AG04449 (cell line): Measurements from ENCODE around the gene GMDS.

Source experiments
- CTCF ChIA-PET: fragments of 350-600 bp; formaldehyde crosslinking; extraction: SDS; loops from one replicate; lab custom pipeline; 2021; ENCODE audit warnings: antibody characterized with exemption; lab: Yijun Ruan, JAX
- POLR2A ChIA-PET: fragments of 400-600, 350-600 bp; formaldehyde crosslinking; extraction: SDS; loops from one replicate; lab custom pipeline; 2020; ENCODE audit warnings: antibody characterized with exemption, inconsistent platforms; lab: Yijun Ruan, JAX
- DNase-seq: peaks from one replicate; pipeline ENCODE4 v3.0.0-alpha.2; 2010; ENCODE audit warnings: low read depth, low spot score
- H3K4me3 ChIP-seq: 2 replicates; pipeline ENCODE4 v1.5.1; 2011; ENCODE audit warnings: low read depth, mild to moderate bottlenecking, control low read depth, low read length
- TF ChIP-seq, protein P1 (sequence below): IDR thresholded peaks from one replicate; pipeline ENCODE4 v1.5.1; 2011; ENCODE audit warnings: mild to moderate bottlenecking, moderate library complexity, low read length, control low read depth, inconsistent platforms; ENCODE audit not compliant: insufficient read depth; ENCODE audit errors: missing control alignments

The GMDS gene

DNA sequence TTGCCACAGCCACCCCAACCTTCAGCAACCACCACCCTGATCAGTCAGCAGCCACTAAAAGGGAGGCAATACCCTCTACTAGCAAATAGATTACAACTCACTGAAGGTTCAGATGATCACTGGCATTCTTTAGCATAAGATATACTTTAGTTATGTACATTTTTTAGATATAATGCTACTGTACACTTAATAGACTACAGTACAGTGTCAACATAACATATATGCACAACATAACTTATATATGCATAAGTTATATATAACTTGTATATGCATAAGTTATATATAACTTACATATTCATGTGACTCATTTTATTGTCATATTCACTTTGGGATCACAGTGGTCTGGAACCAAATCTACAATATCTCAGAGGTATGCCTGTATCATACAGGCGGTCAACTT is 61.7 kb downstream of the GMDS start:
- ChIA-PET CTCF (interaction anchor here (2.4 kb wide), 1 partner anchor 14 kb away, joined by 7 read pairs; no protein-coding TSS in a partner anchor), POLR2A (no interaction called here)
- TF ChIP-seq, protein P1, sequence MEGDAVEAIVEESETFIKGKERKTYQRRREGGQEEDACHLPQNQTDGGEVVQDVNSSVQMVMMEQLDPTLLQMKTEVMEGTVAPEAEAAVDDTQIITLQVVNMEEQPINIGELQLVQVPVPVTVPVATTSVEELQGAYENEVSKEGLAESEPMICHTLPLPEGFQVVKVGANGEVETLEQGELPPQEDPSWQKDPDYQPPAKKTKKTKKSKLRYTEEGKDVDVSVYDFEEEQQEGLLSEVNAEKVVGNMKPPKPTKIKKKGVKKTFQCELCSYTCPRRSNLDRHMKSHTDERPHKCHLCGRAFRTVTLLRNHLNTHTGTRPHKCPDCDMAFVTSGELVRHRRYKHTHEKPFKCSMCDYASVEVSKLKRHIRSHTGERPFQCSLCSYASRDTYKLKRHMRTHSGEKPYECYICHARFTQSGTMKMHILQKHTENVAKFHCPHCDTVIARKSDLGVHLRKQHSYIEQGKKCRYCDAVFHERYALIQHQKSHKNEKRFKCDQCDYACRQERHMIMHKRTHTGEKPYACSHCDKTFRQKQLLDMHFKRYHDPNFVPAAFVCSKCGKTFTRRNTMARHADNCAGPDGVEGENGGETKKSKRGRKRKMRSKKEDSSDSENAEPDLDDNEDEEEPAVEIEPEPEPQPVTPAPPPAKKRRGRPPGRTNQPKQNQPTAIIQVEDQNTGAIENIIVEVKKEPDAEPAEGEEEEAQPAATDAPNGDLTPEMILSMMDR, result no peak
- H3K4me3 ChIP-seq, result no peak overlapping the region
- no peak for DNase-seq

DNA sequence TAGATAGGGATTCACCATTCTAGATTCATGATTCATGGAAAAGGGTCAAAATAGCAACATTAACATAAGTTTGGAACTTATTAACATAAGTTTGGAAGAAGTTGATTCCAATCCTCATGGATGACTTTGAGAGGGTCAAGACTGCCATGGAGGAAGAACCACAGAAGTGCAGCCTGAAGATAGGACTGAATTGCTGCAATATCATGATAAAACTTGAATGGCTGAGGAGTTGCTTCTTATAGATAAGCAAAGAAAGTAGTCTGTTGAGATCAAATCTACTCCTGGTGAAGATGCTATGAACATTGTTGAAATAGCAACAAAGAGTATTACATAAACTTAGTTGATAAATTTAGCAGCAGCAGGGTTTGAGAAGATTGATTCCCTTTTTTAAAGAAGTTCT is 62.2 kb downstream of the GMDS start:
- TF ChIP-seq, protein P1, result no peak
- CTCF ChIA-PET, result no interaction called here
- H3K4me3 ChIP-seq, result no peak overlapping the region
- no peak for DNase-seq
- POLR2A ChIA-PET, result no interaction called here

DNA sequence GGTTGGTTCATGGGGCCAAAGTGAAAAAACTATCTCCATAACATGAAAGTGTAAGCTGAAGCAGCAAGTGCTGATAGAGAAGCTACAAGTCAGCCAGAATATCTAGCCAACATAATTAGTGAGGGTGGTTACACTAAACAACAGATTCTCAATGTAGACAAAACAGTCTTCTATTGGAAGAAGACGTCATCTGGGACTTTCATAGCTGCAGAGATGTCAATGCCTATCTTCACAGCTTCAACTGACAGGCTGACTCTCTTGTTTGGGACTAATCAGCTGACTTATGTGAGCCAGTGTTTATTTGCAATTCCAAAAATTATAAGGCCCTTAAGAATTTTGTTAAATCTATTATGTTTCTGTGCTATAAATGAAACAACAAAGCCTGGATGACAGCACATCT is 63.2 kb downstream of the GMDS start:
- DNase-seq, result no peak
- H3K4me3 ChIP-seq, result no peak overlapping the region
- TF ChIP-seq, protein P1, result no peak
- ChIA-PET POLR2A (no interaction called here), CTCF (interaction anchor here (1.3 kb wide), 2 partner anchors 13 to 15 kb away, joined by 4 to 5 read pairs; no protein-coding TSS in a partner anchor)

DNA sequence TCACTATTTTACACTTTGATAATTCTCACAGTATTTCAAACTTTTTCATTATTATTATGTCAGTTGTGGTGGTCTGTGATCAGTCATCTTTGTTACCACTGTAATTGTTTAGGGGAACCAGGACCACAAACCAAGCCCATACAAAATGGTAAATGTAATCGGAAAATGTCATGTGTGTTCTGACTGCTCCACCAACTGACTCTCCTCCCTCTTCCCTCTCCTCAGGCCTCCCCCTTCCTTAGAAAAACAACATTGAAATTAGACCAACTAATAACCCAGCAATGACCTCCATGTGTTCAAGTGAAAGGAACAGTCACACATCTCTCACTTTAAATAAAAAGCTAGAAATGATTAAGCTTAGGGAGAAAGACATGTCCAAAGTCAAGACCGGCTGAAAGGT is 63.8 kb downstream of the GMDS start:
- ChIA-PET POLR2A (no interaction called here), CTCF (interaction anchor here (1.3 kb wide), 2 partner anchors 14 to 16 kb away, joined by 4 to 5 read pairs; no protein-coding TSS in a partner anchor)
- no peak overlapping the region for H3K4me3 ChIP-seq
- DNase-seq, result no peak
- TF ChIP-seq, protein P1, result no peak

DNA sequence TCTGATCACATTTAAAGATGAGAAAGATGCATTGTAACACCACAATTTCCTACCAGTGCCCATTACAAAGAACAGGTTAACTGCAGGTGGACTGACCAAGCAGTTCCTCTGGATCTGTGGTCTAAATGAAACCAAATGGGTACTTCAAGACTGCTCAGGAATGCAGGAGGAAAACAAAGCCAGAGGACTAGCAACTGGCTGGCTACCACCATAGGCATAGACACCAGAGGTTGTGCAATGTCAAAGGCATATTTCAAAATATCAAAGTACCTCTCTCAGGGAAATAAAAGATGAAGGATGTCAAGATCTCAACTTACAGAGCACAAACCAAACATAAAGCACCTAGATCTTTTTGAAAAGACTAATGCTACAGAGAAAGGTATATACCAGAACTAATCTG is 65.5 kb downstream of the GMDS start:
- ChIA-PET POLR2A (no interaction called here), CTCF (no interaction called here)
- no peak overlapping the region for H3K4me3 ChIP-seq
- TF ChIP-seq, protein P1, result no peak
- no peak for DNase-seq

DNA sequence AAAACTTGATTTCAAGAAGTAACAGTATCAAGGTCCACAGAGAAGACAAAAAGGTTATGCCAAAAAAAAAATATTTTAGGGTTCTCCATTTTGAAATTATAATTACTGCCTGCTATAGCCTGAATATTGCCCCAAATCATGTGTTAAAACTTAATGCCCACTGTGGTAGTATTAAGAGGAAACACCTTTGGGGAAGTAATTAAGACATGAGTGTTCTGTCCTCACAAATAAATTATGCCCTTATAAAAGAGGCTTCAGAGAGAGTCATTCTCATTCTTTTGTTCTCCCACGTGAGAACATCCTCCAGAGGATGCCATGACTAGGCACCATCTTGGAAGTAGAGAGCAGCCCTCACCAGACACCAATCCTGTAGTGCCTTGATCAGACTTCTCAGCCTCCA is 66.2 kb downstream of the GMDS start:
- TF ChIP-seq, protein P1, result no peak
- POLR2A ChIA-PET, result no interaction called here
- no peak overlapping the region for H3K4me3 ChIP-seq
- DNase-seq, result no peak
- CTCF ChIA-PET, result no interaction called here
